Stimulated activated CD4-positive, alpha-beta T cell treated with anti-CD3 and anti-CD28 coated beads, Interleukin-1b, Interleukin-23, amount 100 ng/mL, for 24 hours (primary cell): ENCODE results near the gene TTC34.
"Not testable (repeated sequence)": the region's sequence is repeated elsewhere in the genome, so short reads cannot be mapped to it uniquely, and the experiment has no call there.

Experiments used
- DNase-seq, 4 experiments: peaks; one replicate each; pipeline ENCODE4 v3.0.0-alpha.2; 2020; ENCODE audit warnings: low read depth in 4 of 4, low spot score in 1 of 4

The TTC34 gene

GRCh38 chr1:2799811-2800663, 1.5 kb downstream of the TTC34 start:
- no peak for DNase-seq

DNA sequence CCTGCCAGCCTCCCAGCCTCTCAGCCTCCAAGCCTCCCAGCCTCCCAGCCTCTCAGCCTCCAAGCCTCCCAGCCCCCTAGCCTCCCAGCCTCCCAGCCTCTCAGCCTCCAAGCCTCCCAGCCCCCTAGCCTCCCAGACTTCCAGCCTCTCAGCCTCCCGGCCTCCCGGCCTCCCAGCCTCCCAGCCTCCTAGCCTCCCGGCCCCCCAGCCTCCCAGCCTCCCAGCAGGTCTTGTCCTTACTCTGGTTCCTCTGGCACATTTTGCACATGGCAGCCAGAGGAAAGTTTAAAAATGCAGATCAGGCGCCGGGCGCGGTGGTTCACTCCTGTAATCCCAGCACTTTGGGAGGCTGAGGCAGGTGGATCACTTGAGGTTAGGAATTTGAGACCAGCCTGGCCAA, 2.5 kb downstream of the TTC34 start:
- DNase-seq = not testable (repeated sequence)

GRCh38 chr1:2797741-2798016, 3.8 kb downstream of the TTC34 start:
- DNase-seq = no peak

GRCh38 chr1:2796890-2797740, 4.4 kb downstream of the TTC34 start:
- DNase-seq = no peak

DNA sequence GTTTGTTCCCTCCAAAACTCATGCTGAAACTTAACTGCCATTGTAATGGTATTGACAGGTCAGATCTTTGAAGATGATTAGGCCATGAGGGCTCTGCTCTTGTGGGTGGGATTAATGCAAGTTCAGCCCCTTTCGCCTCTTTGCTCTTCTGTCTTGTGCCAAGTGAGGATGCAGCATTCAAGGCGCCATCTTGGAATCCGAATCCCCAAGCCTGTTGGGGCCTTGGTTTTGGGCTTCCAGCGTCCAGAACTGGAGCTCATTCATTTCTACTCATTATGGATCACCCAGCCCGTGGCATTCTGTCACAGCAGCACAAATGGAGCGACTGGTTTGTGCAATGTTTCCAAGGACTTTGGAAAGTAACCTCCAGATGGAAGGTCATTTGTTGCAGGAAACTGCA, 5.6 kb downstream of the TTC34 start:
- DNase-seq = no peak

GRCh38 chr1:2791027-2791760, 10.3 kb downstream of the TTC34 start:
- no peak for DNase-seq

DNA sequence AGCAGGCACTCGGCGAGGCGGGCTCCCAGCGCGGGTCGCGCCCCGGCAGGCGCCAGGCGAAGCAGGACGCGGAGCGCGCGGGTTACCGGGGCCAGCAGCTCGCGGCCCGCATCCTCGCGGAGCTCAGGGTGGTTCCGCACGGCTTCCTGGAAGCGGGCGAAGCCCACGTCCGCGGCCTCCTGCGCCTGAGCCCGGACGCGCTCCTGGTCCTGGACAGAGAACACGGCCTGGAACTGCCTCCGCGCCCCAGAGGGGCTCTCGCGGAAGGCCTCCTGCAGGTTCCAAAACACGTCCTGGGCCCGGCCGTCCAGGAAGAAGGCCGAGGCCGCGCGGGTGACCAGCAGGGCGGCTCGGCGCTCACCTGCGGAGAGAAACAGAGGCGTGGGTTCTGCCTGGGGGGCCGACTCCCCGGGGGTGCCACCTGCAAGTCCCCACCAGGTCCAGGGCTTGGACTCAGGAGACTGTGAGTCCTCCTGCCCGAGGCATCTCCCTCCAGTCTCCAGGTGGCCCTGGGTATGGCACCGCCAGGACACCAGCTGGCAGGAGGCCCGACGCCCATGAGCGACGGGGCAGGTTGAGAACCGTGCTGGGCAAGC, 11.4 kb downstream of the TTC34 start:
- no peak for DNase-seq

- no peak for DNase-seq
Observed at GRCh38 chr1:2789164-2789985, 12.1 kb downstream of the TTC34 start.

- DNase-seq = no peak
Observed at GRCh38 chr1:2788506-2789163, 12.9 kb downstream of the TTC34 start.

DNA sequence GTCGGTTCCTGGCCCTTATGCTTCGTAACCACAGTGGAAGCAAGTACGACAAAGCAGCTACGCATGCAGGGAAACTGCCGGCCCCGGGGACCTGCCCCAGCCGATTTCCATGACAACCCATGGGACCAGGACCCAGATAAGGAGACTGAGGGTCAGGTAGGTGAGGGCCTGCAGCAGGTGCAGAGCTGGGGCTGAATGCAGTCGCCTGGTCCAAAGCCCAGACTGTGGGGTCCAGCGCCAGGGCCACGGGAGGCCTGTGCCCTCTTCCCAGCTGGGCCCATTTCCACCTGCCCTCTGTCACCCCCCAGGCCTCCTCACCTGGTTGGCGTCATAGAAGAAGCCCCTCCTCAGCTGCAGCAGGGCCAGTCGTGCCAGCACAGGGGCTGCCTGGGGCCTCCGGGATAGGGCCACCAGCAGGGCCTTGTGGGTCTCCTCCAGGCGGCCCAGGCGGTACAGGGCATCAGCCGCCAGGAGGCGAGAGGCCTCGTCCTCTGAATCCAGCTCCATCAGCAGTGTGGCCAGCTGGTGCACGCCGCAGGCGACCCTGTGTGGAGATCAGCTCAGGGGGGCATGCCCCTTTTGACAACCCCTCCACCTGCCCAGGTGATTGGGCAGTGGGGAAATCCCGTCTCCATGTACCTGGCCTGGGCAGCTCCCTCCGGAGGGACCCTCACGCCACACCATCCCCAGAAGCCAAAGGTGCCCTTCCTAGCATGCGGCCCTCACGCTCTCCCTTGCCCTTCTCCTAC, 14.2 kb downstream of the TTC34 start:
- no peak for DNase-seq

DNA sequence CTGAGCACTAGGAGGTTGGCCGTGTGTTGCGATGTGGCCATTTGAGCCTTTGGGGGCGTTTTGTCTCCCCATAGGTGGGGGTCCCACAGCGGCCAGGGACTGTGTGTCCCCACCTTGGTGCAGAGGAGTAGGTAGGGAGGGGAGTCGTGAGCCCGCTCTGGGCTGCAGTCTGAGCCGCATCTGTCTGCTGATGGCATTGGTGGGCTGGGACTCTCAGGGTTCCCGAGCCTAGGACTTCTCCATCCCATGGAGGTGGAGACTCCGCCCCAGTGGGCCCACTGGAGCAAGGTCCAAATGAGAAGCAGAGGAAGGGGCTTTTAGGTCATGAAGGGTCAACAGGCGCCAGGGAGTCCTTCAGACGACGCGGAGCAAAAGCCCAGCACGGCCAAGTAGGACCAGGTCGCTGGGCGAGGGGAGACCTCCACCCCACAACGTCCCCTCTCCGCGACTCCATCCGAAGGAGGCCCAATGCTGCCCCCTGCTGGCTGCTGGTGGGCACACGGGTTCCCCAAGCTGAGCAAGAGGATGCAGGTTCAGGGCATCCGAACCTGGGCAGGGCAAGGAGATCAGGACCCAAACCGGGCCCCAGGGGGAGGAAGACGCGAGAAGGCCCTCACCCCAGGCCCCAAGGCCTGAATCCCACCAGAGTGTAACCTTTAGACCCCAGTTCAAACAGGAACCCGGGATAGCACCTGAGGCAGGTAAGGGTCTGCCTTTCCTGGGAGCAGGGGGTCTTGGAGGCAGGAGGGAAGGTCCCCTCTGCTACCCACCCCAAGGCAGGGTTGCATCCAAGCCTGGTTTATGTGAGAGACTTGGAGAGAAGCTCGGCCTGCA, 14.9 kb downstream of the TTC34 start:
- peak; percentile 56 to 72 (median 68) for DNase-seq

- no peak for DNase-seq
Observed at GRCh38 chr1:2785631-2786328, 15.7 kb downstream of the TTC34 start.

GRCh38 chr1:2784854-2785630, 16.5 kb downstream of the TTC34 start:
- DNase-seq = no peak

GRCh38 chr1:2783435-2784397, 17.8 kb downstream of the TTC34 start:
- DNase-seq = no peak

- no peak for DNase-seq
Observed at GRCh38 chr1:2783069-2783434, 18.4 kb downstream of the TTC34 start.

DNA sequence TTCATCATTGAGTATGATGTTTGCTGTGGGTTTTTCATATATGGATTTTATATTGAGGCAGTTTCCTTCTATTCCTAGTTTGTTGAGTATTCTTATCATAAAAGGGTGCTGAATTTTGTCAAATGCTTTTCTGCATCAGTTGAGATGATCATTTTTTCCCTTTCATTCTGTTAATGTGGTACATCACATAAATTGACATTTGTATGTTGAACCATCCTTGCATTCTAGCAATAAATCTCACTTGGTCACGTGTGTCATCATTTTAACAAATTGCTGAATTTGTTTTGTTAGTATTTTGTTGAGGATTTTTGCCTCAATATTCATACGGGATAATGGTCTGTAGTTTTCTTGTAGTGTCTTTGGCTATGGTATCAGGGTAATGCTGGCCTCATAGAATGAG, 19.9 kb downstream of the TTC34 start:
- no peak for DNase-seq
